B cell (primary cell): ENCODE measurements around the gene RAP1A. TPM values are rescaled to one million over a fixed set of nuclear protein-coding genes. Genes with fewer than 3 reads are reported as not detected.

Experiments
- ATAC-seq: fragments of 200-7000 bp; cut with Tn5 transposase; one replicate; pipeline ENCODE4 v1.10.0; 2021; ENCODE audit warnings: low read depth, mild to moderate bottlenecking, moderate number of reproducible peaks, moderate library complexity
- CTCF ChIA-PET: fragments of 350-600 bp; sonication (Branson Sonifier 250); formaldehyde crosslinking; loops from one replicate; lab custom pipeline; 2021; ENCODE audit warnings: antibody characterized with exemption, inconsistent platforms; lab: Charles Lee
- POLR2A ChIA-PET: fragments of 350-600 bp; sonication (Branson Sonifier 250); formaldehyde crosslinking; loops from one replicate; lab custom pipeline; 2021; ENCODE audit warnings: antibody characterized with exemption; lab: Charles Lee
- DNase-seq: peaks from one replicate; pipeline ENCODE4 v3.0.0; 2013
- H2AFZ ChIP-seq: 2 replicates; pipeline ENCODE4 v1.6.1; 2012; ENCODE audit warnings: mild to moderate bottlenecking, low read depth, low read length; ENCODE audit not compliant: insufficient read depth, poor library complexity, severe bottlenecking
- H3K27ac ChIP-seq, 2 donors: 1 replicate in 1 of 2; 2 replicates in 1 of 2; pipeline ENCODE4 v1.5.1; 2012 to 2013; ENCODE audit warnings: low read length in 2 of 2, mild to moderate bottlenecking in 2 of 2, moderate library complexity in 1 of 2
- H3K27me3 ChIP-seq, 4 experiments: fragments of 200-600 bp in 1 of 4; sonication (generic) in 1 of 4; replicated peaks in 1 of 4; 1 replicate in 2 of 4; 2 replicates in 2 of 4; pipeline versions ENCODE4 v1.6.1 to v1.7.0; 2013 to 2016; ENCODE audit warnings: low read length in 3 of 4, mild to moderate bottlenecking in 2 of 4, mixed read lengths in 1 of 4, moderate library complexity in 1 of 4; ENCODE audit not compliant: insufficient read depth in 4 of 4, control insufficient read depth in 3 of 4; ENCODE audit errors: control extremely low read depth in 1 of 4
- H3K36me3 ChIP-seq, 2 experiments: replicated peaks in 1 of 2; 1 replicate in 1 of 2; 2 replicates in 1 of 2; pipeline versions ENCODE4 v1.6.1 to v1.7.1; 2013; ENCODE audit warnings: low read length in 1 of 2; ENCODE audit not compliant: insufficient read depth in 2 of 2, control insufficient read depth in 1 of 2; ENCODE audit errors: control extremely low read depth in 1 of 2, extremely low read depth in 1 of 2
- H3K4me1 ChIP-seq, 2 donors: fragments of 200-600 bp in 1 of 2; sonication (generic) in 1 of 2; 1 replicate in 1 of 2; 2 replicates in 1 of 2; pipeline versions ENCODE4 v1.5.1 to v1.6.1; 2013 to 2017; ENCODE audit warnings: low read length in 2 of 2; ENCODE audit not compliant: control insufficient read depth in 2 of 2, insufficient read depth in 2 of 2
- H3K4me2 ChIP-seq: replicated peaks from 2 replicates; pipeline ENCODE3; 2012; ENCODE audit warnings: mild to moderate bottlenecking, low read depth, low read length; ENCODE audit not compliant: poor library complexity, severe bottlenecking
- H3K4me3 ChIP-seq, 5 experiments: fragments of 200-600 bp in 1 of 5; sonication (generic) in 1 of 5; 1 replicate in 3 of 5; 2 replicates in 2 of 5; pipeline versions ENCODE4 v1.5.1 to v1.7.0; 2011 to 2016; ENCODE audit warnings: low read length in 4 of 5, mild to moderate bottlenecking in 4 of 5, low read depth in 2 of 5, control low read depth in 1 of 5, moderate library complexity in 1 of 5; ENCODE audit not compliant: insufficient read depth in 1 of 5; ENCODE audit errors: control extremely low read depth in 1 of 5, extremely low read depth in 1 of 5
- H3K79me2 ChIP-seq: fragments of 200-600 bp; sonication (generic); one replicate; pipeline ENCODE4 v1.6.0; 2016; ENCODE audit warnings: low read length; ENCODE audit not compliant: control insufficient read depth, insufficient read depth
- H3K9ac ChIP-seq: fragments of 200-600 bp; sonication (generic); 2 replicates; pipeline ENCODE4 v1.6.1; 2017; ENCODE audit warnings: mild to moderate bottlenecking, low read length, moderate library complexity
- H3K9me3 ChIP-seq, 3 donors: one replicate each; pipeline versions ENCODE4 v1.6.1 to v1.7.1; 2013; ENCODE audit warnings: low read length in 2 of 3; ENCODE audit not compliant: control insufficient read depth in 2 of 3, insufficient read depth in 1 of 3; ENCODE audit errors: control extremely low read depth in 1 of 3
- H4K20me1 ChIP-seq: 2 replicates; pipeline ENCODE4 v1.6.0; 2012; ENCODE audit warnings: mild to moderate bottlenecking, low read length; ENCODE audit not compliant: insufficient read depth, control insufficient read depth, poor library complexity, severe bottlenecking
- H3K27ac Mint-ChIP-seq: one replicate; pipeline ENCODE4 v1.8.0; 2021; ENCODE audit warnings: mixed read lengths
- H3K27me3 Mint-ChIP-seq: one replicate; pipeline ENCODE4 v1.8.0; 2021; ENCODE audit warnings: mixed read lengths
- H3K4me1 Mint-ChIP-seq: one replicate; pipeline ENCODE4 v1.8.0; 2021; ENCODE audit warnings: mixed read lengths
- H3K4me3 Mint-ChIP-seq: one replicate; pipeline ENCODE4 v1.8.0; 2021; ENCODE audit warnings: mixed read lengths
- H3K9me3 Mint-ChIP-seq: one replicate; pipeline ENCODE4 v1.8.0; 2022; ENCODE audit warnings: mixed read lengths; ENCODE audit not compliant: insufficient read depth
- CTCF ChIP-seq: fragments of 200-600 bp; IDR thresholded peaks from one replicate; pipeline ENCODE4 v1.8.0; 2022; ENCODE audit warnings: antibody characterized with exemption, mild to moderate bottlenecking
- EZH2 ChIP-seq: IDR thresholded peaks from 2 replicates; pipeline ENCODE4 v1.6.1; 2012; ENCODE audit warnings: borderline replicate concordance, low read depth, mild to moderate bottlenecking, moderate library complexity, low read length; ENCODE audit not compliant: insufficient read depth, poor library complexity, severe bottlenecking
- WGBS: methylation state at CpG from one replicate; pipeline ENCODE4 v1.1.5; 2013; ENCODE audit warnings: missing lambda C conversion rate; ENCODE audit not compliant: insufficient coverage; 5-methylcytosine and 5-hydroxymethylcytosine counted together
- intact Hi-C: fragments of 100-400 bp; cut with micrococcal nuclease; formaldehyde crosslinking; loops from one replicate; pipeline ENCODE4 v1.10.0; 2022
- polyA plus RNA-seq: library from polyadenylated mRNA; depleted of rRNA; stranded (reverse); fragments of >200 nt; gene quantifications from 2 replicates; pipeline ENCODE4 v1.2.3, GENCODE V29; 2012
- total RNA-seq, 2 donors: library from RNA; stranded (reverse); fragments of 120-200 nt in 1 of 2; gene quantifications; 1 replicate in 1 of 2; 2 replicates in 1 of 2; pipeline versions ENCODE4 v1.2.3 to v1.2.4, GENCODE V29; 2013 to 2022

The RAP1A gene
- total and polyA plus RNA-seq, 2 donors (not counting 1 experiment from before 2014, with no cell fraction given) = 32.6 to 75.3 TPM

GRCh38 chr1:111704240-111704639 is 84.7 kb downstream of the RAP1A start:
- no peak for TF ChIP-seq CTCF
- no peak for TF ChIP-seq EZH2

DNA sequence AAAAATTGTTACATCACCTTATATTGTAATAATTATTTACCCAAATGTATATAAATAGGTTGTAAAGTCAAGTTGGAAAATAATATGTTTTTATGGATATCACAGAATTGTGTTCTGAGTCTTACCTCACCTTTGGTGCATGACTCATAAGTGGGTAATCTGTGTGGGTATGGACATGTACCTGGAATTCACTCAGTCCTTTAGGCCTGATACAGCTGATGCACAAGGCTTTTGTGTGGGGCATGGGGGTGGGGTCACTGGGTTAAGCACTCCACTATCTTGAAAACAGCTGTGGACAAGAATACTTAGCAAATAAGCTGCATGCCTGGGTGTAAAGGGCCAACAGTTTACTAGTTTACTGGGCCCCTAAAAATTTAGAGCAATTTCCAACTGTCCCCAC is 85.2 kb downstream of the RAP1A start:
- Mint-ChIP-seq H3K4me3 (no peak overlapping the region), H3K27ac (no peak overlapping the region), H3K9me3 (no peaks in the 10 kb centered on the region), H3K27me3 (no peaks in the 10 kb centered on the region), H3K4me1 (peaks cover 2% of the 10 kb centered on the region)
- Histone ChIP-seq H3K4me3 (no peak overlapping the region), H2AFZ (no peak overlapping the region), H3K4me1 (peaks cover under 1 to 2% of the 10 kb centered on the region in 2 donors), H3K27ac (no peak overlapping the region), H3K9ac (no peak overlapping the region), H3K9me3 (no peaks in the 10 kb centered on the region), H3K27me3 (no peaks in the 10 kb centered on the region), H3K4me2 (no peak overlapping the region), H3K36me3 (peaks cover 26 to 85% of the 10 kb centered on the region in 2 experiments), H3K79me2 (peaks cover 8% of the 10 kb centered on the region), H4K20me1 (peaks cover 8% of the 10 kb centered on the region)
- DNase-seq (no peak), ATAC-seq (no peak)
- intact Hi-C loops = no loop called here
- POLR2A ChIA-PET = no interaction called here
- CTCF ChIA-PET = interaction anchor here (2.4 kb wide), 1 partner anchor 10 kb away, joined by 16 read pairs; no protein-coding TSS in a partner anchor
- TF ChIP-seq CTCF (no peak), EZH2 (no peak)

More at GRCh38 chr1:111704240-111704639, 84.7 kb downstream of the RAP1A start:
- ChIA-PET POLR2A (no interaction called here), CTCF (interaction anchor here (0.7 to 4.9 kb wide), 5 partner anchors 10 to 1498 kb away, joined by 3 to 23 read pairs (median 5); no protein-coding TSS in a partner anchor)
- Histone ChIP-seq H4K20me1 (peaks cover 11% of the 10 kb centered on the region), H3K4me3 (no peak overlapping the region), H3K9me3 (no peaks in the 10 kb centered on the region), H3K36me3 (peaks cover 26 to 84% of the 10 kb centered on the region in 2 experiments), H3K9ac (no peak overlapping the region), H3K4me2 (no peak overlapping the region), H2AFZ (no peak overlapping the region), H3K4me1 (peaks cover 6 to 7% of the 10 kb centered on the region in 2 donors), H3K27ac (no peak overlapping the region), H3K79me2 (peaks cover 13% of the 10 kb centered on the region), H3K27me3 (no peaks in the 10 kb centered on the region)
- Mint-ChIP-seq H3K27ac (no peak overlapping the region), H3K27me3 (no peaks in the 10 kb centered on the region), H3K9me3 (no peaks in the 10 kb centered on the region), H3K4me3 (no peak overlapping the region), H3K4me1 (peaks cover 5% of the 10 kb centered on the region)
- WGBS = 100% methylated on average over 2 of the region's 2 CpGs
- no peak for DNase-seq
- no peak for ATAC-seq
- intact Hi-C loops = no loop called here
